ENCODE data around the gene KREMEN2.

Gene KREMEN2

DNA sequence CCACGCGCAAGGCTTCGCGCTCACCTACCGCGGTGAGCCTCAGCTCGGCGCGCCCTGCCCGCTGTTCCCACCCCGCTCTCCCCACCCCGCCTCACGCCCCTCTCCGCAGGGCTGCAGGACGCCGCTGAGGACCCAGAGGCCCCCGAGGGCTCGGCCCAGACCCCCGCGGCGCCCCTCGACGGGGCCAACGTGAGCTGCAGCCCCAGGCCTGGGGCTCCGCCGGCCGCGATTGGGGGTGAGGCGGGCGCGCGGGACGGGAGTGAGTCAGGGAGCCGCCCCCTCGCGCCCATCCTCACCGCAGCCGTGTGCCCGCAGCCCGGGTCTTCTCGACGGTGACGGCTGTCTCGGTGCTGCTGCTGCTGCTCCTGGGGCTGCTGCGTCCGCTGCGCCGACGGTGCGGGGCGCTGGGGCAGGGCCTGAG, 3.1 kb downstream of the KREMEN2 start:
- peak overlapping the region; percentile 2; the same call in 1 of the 2 replicates for H3K4me3 ChIP-seq (ENCODE audit: low read depth, low read length)
- TF ChIP-seq, protein P1, sequence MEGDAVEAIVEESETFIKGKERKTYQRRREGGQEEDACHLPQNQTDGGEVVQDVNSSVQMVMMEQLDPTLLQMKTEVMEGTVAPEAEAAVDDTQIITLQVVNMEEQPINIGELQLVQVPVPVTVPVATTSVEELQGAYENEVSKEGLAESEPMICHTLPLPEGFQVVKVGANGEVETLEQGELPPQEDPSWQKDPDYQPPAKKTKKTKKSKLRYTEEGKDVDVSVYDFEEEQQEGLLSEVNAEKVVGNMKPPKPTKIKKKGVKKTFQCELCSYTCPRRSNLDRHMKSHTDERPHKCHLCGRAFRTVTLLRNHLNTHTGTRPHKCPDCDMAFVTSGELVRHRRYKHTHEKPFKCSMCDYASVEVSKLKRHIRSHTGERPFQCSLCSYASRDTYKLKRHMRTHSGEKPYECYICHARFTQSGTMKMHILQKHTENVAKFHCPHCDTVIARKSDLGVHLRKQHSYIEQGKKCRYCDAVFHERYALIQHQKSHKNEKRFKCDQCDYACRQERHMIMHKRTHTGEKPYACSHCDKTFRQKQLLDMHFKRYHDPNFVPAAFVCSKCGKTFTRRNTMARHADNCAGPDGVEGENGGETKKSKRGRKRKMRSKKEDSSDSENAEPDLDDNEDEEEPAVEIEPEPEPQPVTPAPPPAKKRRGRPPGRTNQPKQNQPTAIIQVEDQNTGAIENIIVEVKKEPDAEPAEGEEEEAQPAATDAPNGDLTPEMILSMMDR (IDR thresholded peaks at IDR 0.05; ENCODE audit: low read depth, low read length, missing control alignments): no peak
- DNase-seq (ENCODE audit: low read depth): no peak

DNA sequence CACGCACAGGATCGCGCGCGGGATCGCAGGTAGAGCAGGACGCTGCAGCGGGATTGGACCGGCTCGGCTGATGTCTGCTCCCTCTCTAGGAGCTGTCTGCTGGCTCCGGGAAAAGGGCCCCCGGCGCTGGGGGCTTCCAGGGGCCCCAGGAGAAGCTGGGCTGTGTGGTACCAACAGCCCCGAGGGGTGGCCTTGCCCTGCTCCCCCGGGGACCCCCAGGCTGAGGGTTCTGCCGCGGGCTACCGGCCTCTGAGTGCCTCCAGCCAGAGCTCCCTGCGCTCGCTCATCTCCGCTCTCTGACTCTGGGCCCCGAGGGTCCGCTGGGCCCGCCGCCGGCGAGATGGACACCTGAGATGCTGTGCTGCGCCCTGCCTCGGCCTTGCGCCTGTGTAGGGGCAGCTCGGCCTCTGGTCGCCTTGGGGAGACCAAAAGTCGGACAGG, 3.7 kb downstream of the KREMEN2 start:
- H3K4me3 ChIP-seq (ENCODE audit: low read depth, low read length): no peak overlapping the region
- TF ChIP-seq, protein P1 (IDR thresholded peaks at IDR 0.05; ENCODE audit: low read depth, low read length, missing control alignments): no peak
- no peak for DNase-seq (ENCODE audit: low read depth)

DNA sequence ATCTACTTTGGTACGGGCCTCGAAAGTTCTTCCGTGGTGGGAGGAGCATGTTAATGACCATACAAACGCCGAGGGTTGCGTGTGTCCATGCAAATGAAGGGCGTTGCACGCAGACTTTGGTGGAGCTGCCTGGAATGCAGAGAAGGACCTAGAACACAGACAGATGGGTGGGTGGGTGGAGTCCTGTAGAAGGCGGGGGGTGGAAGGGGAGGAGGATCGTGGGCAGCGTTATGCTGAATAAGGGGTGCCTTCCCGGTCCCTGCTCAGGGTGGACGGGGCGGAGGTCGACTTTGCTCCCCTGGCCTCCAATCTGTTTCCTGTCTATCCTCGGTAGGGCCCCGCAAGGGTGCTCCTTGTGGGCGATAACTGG, 4.3 kb downstream of the KREMEN2 start:
- H3K4me3 ChIP-seq (ENCODE audit: low read depth, low read length): peak overlapping the region; percentile 91
- TF ChIP-seq, protein P1 (IDR thresholded peaks at IDR 0.05; ENCODE audit: low read depth, low read length, missing control alignments): no peak
- no peak for DNase-seq (ENCODE audit: low read depth)

GRCh38 chr16:2968738-2969544, 4.9 kb downstream of the KREMEN2 start, which contains the start of gene PAQR4:
PAQR4 (plus strand) TSS chr16:2969348; CDS start chr16:2969675, 327 bp downstream.
- DNase-seq (ENCODE audit: low read depth): peak; percentile 54
- TF ChIP-seq, protein P1 (IDR thresholded peaks at IDR 0.05; ENCODE audit: low read depth, low read length, missing control alignments): no peak
- peak within 1 kb of the TSS; percentile 91 for H3K4me3 ChIP-seq (ENCODE audit: low read depth, low read length)

DNA sequence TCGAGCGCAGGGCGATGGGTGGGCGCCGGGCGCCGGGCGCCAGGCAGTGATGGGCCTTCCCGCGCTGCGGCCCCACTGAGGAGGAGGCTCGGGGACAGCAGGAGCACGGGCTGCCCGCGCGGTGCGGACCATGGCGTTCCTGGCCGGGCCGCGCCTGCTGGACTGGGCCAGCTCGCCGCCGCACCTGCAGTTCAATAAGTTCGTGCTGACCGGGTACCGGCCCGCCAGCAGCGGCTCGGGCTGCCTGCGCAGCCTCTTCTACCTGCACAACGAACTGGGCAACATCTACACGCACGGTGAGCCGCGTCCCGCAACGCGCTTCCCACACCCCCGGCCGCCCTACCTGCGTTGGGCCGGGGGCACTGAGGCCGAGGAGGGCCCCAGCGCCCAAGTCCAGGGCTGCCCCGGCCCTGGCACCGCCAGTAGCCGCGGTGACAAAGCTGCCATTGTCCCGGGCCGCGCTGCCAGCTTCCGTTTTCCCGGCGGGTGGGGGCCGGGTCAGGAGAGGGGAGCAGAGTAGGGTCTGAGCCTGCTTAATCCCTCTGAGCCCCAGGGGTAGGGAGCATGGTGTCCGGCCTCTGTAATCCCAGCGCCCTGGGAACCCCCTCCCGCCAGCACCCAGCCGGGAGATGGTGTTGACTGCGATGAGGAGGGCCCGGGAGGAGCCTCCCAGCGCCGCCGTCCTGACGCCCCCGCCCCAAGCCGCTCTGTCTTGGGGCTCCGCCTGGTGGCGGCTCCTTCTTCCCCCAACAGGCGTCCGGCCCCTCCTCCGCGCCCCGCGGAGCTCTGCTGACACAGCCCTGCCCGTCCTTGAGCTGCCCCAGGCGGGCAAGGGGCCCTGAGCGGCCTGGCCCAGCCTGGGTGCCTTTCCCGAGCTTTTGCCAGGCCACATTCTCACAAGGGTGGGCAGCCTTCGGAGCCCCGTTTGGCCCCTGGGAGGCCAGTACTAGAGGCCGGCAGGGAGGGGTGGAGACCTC, 5.8 kb downstream of the KREMEN2 start:
- H3K4me3 ChIP-seq (ENCODE audit: low read depth, low read length): peak overlapping the region; percentile 91
- DNase-seq (ENCODE audit: low read depth): no peak
- TF ChIP-seq, protein P1 (IDR thresholded peaks at IDR 0.05; ENCODE audit: low read depth, low read length, missing control alignments): peak; percentile 66

DNA sequence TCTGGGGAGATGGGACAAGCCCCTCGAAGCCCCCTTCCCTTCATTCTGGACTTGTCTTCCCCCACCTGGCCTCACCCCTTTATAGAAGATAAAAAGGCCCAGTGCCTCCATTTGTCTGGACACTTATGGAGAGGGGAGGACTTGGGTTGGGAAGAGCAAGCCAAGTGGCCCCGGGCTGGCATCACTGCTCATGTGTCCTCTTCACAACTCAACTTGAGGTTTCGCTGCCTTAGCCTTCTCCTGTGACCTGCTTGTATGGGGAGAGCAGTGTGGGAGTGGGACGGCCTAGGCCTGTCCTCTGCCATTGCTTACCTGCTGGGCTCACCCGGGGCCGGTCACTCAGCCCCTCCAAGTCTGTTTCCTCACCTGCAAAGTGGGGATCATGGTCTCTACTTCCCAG, 6.5 kb downstream of the KREMEN2 start:
- peak overlapping the region; percentile 91 for H3K4me3 ChIP-seq (ENCODE audit: low read depth, low read length)
- no peak for DNase-seq (ENCODE audit: low read depth)
- TF ChIP-seq, protein P1 (IDR thresholded peaks at IDR 0.05; ENCODE audit: low read depth, low read length, missing control alignments): no peak

All from GM12864 (cell line).